Testis (tissue), 2 donors: ENCODE data around the gene ELOA.

Experiments
- CTCF ChIP-seq, 3 experiments: fragments of 450-650 bp in 2 of 3; fragments of 200-600 bp in 1 of 3; sonication (generic) in 1 of 3; IDR thresholded peaks; one replicate each; pipeline ENCODE4 v1.5.1; 2016 to 2019; ENCODE audit warnings: antibody characterized with exemption in 3 of 3, mild to moderate bottlenecking in 2 of 3, moderate library complexity in 1 of 3
- POLR2A ChIP-seq: fragments of 450-650 bp; IDR thresholded peaks from one replicate; pipeline ENCODE4 v1.6.1; 2017; ENCODE audit warnings: antibody characterized with exemption, mild to moderate bottlenecking, moderate library complexity

GRCh38 chr1:23796466-23797271, 53.4 kb downstream of the ELOA start:
- no peak for TF ChIP-seq CTCF (IDR thresholded peaks at IDR 0.05)
- no peak for TF ChIP-seq POLR2A
